ENCODE measurements around the gene LARGE2. TPM values are rescaled to one million over a fixed set of nuclear protein-coding genes. Genes with fewer than 3 reads are reported as not detected.

Gene LARGE2
- total RNA-seq, 1 experiment from 2014 or later: 108 TPM

DNA sequence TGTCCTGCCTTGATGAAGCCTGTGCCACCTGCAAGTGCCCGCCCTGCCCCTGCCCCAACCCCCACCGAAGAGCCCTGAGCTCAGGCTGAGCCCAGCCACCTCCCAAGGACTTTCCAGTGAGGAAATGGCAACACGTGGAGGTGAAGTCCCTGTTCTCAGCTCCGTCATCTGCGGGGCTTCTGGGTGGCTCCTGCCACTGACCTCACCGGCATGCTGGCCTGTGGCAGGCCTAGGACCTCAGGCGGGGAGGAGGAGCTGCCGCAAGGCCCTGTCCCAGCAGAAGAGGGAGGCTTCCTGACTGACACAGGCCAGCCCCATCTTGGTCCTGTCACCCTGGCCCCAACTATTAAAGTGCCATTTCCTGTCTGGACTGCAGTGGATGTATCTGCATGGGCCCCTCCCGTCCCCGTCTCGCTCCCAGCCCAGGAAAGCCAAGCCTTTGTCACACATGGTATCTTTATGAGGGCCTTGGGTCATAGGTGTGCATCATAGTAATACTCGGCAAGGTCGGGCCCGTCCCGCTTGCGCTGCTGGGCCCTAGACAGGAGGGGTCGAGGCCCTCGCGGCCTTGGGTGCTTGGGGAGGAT, 16.3 kb upstream of the LARGE2 start:
- Histone ChIP-seq H3K18ac (ENCODE audit: insufficient read length, low read depth, low read length) (no peak overlapping the region), H3K56ac (ENCODE audit: insufficient read length, low read depth, low read length) (no peak overlapping the region), H2AK5ac (ENCODE audit: insufficient read length, low read length) (no peak overlapping the region), H2BK15ac (ENCODE audit: low read depth, low read length) (no peak overlapping the region), H3K4me1 (ENCODE audit: insufficient read depth, low read length) (no peaks in the 10 kb centered on the region), H2BK120ac (ENCODE audit: low read depth, low read length, poor library complexity, severe bottlenecking) (no peak overlapping the region), H3K14ac (ENCODE audit: insufficient read depth, low read length) (no peak overlapping the region; the same call in 1 of the 2 replicates), H4K8ac (replicated peaks; ENCODE audit: insufficient read length, low read depth, low read length) (no peak overlapping the region), H2AFZ (ENCODE audit: low read length) (no peak overlapping the region), H3K79me1 (ENCODE audit: insufficient read depth, low read depth, low read length, poor library complexity, severe bottlenecking) (no peaks in the 10 kb centered on the region), H4K5ac (ENCODE audit: insufficient read length, low read depth, low read length) (no peak overlapping the region), H3K4ac (ENCODE audit: low read depth, low read length) (no peak overlapping the region), H3K9ac (ENCODE audit: extremely low read depth, insufficient read length, low read length) (no peak overlapping the region), H3K23me2 (ENCODE audit: insufficient read length, low read depth, low read length, poor library complexity, severe bottlenecking) (no peaks in the 10 kb centered on the region), H2BK5ac (ENCODE audit: insufficient read length, low read length) (no peak overlapping the region), H3K27me3 (ENCODE audit: insufficient read depth, low read length) (no peaks in the 10 kb centered on the region), H4K91ac (ENCODE audit: insufficient read length, low read depth, low read length) (no peak overlapping the region), H2BK12ac (ENCODE audit: insufficient read length, low read depth, low read length) (no peak overlapping the region), H3K4me2 (ENCODE audit: insufficient read depth, insufficient read length, low read length) (no peak overlapping the region), H3K79me2 (ENCODE audit: insufficient read depth, low read length) (no peaks in the 10 kb centered on the region), H3K9me3 (ENCODE audit: control insufficient read depth, low read depth, low read length) (no peaks in the 10 kb centered on the region), H3K23ac (ENCODE audit: insufficient read length, low read depth, low read length) (no peak overlapping the region), H4K20me1 (ENCODE audit: control insufficient read depth, insufficient read depth, insufficient read length) (no peaks in the 10 kb centered on the region), H3T11ph (ENCODE audit: low read length) (no peak overlapping the region), H2BK20ac (ENCODE audit: low read depth, low read length, poor library complexity, severe bottlenecking) (no peak overlapping the region), H3K27ac (ENCODE audit: insufficient read length, low read depth, low read length) (no peak overlapping the region)
- H3K4me1 Mint-ChIP-seq: peaks cover 2 to 4% of the 10 kb centered on the region in 2 experiments; a peak in 2 of 4 replicates
- TF ChIP-seq CTCF (conservative IDR thresholded peaks at IDR 0.05): no peak
- H3K36me3 Mint-ChIP-seq (ENCODE audit: insufficient read depth in 1 of 3, low read depth in 3 of 3): peaks cover 10 to 40% (median 24%) of the 10 kb centered on the region in 3 experiments
- no peak overlapping the region for H3K4me3 Mint-ChIP-seq
- H3K27ac Mint-ChIP-seq: peak overlapping the region in 2 of 3 experiments; percentile 60 to 86; a peak in 3 of 7 replicates
- H3K27me3 Mint-ChIP-seq (ENCODE audit: low read depth): no peaks in the 10 kb centered on the region; the same call in 1 of the 2 replicates
- no CpG with 5 or more reads among the region's 19 CpGs for WGBS (ENCODE audit: extremely low coverage, insufficient read length, low lambda C conversion rate)
- no peaks in the 10 kb centered on the region for H3K9me3 Mint-ChIP-seq
- DNase-seq: peak; percentile 43
